Measurements from ENCODE around the gene SHOC1.
"Not testable (repeated sequence)": the region's sequence is repeated elsewhere in the genome, so short reads cannot be mapped to it uniquely, and the experiment has no call there.

The SHOC1 gene

GRCh38 chr9:111794835-111795556, at the start of gene SHOC1:
SHOC1 (minus strand) TSS chr9:111794937; CDS start chr9:111791418, 3,519 bp downstream.
- DNase-seq = no peak

- DNase-seq = no peak
These were observed 49.2 kb upstream of the SHOC1 start for GRCh38 chr9:111843971-111844370.

GRCh38 chr9:111842313-111842712, 47.6 kb upstream of the SHOC1 start:
- DNase-seq = no peak

- no peak for DNase-seq
These were observed 45.7 kb upstream of the SHOC1 start for GRCh38 chr9:111840442-111840841.

GRCh38 chr9:111839987-111840386, 45.2 kb upstream of the SHOC1 start:
- no peak for DNase-seq

GRCh38 chr9:111839387-111839786, 44.6 kb upstream of the SHOC1 start:
- DNase-seq = no peak

GRCh38 chr9:111838439-111838838, 43.7 kb upstream of the SHOC1 start:
- DNase-seq = no peak

GRCh38 chr9:111836311-111836710, 41.6 kb upstream of the SHOC1 start:
- DNase-seq = no peak

- DNase-seq = no peak
These were observed 39.2 kb upstream of the SHOC1 start for GRCh38 chr9:111833941-111834340.

- no peak for DNase-seq
These were observed 37.7 kb upstream of the SHOC1 start for GRCh38 chr9:111832449-111832848.

- DNase-seq = no peak
These were observed 36.8 kb upstream of the SHOC1 start for GRCh38 chr9:111831371-111832108.

- DNase-seq = no peak
These were observed 33.5 kb upstream of the SHOC1 start for GRCh38 chr9:111828193-111828592.

- no peak for DNase-seq
These were observed 30.9 kb upstream of the SHOC1 start for GRCh38 chr9:111825468-111826145.

- DNase-seq = no peak
These were observed 26.3 kb upstream of the SHOC1 start for GRCh38 chr9:111821006-111821528.

GRCh38 chr9:111819360-111819759, 24.6 kb upstream of the SHOC1 start:
- DNase-seq = no peak

- no peak for DNase-seq
These were observed 20.7 kb upstream of the SHOC1 start for GRCh38 chr9:111815285-111816070.

GRCh38 chr9:111812337-111812736, 17.6 kb upstream of the SHOC1 start:
- no peak for DNase-seq

- no peak for DNase-seq
These were observed 16.2 kb upstream of the SHOC1 start for GRCh38 chr9:111810908-111811307.

GRCh38 chr9:111810415-111810814, 15.7 kb upstream of the SHOC1 start:
- DNase-seq = not testable (repeated sequence)

GRCh38 chr9:111807197-111807596, 12.5 kb upstream of the SHOC1 start:
- no peak for DNase-seq

GRCh38 chr9:111806259-111806658, 11.5 kb upstream of the SHOC1 start:
- no peak for DNase-seq

- no peak for DNase-seq
These were observed 11.1 kb upstream of the SHOC1 start for GRCh38 chr9:111805830-111806241.

- DNase-seq = no peak
These were observed 10.5 kb upstream of the SHOC1 start for GRCh38 chr9:111805262-111805661.

All from NCI-H774 (cell line).